ENCODE results near the gene RHOD. TPM values are rescaled to one million over a fixed set of nuclear protein-coding genes. Genes with fewer than 3 reads are reported as not detected.

RHOD gene
- total and polyA plus RNA-seq, 2 of the 8 experiments (the other 6 are each of a cell fraction or from before 2014, with no cell fraction given) = 12.1 to 17.6 TPM

GRCh38 chr11:67013511-67014045 is 43.1 kb upstream of the RHOD start:
- CTCF ChIA-PET (ENCODE audit: partially characterized antibody) = interaction anchor here (1.5 kb wide), 1 partner anchor 13 kb away, joined by 5 read pairs; no protein-coding TSS in a partner anchor

More at GRCh38 chr11:67013511-67014045, 43.1 kb upstream of the RHOD start:
- Histone ChIP-seq H3K56ac (replicated peaks; ENCODE audit: insufficient read length, low read depth, low read length) (no peak overlapping the region), H2BK5ac (ENCODE audit: low read depth, low read length) (no peak overlapping the region), H2BK15ac (ENCODE audit: low read length) (no peak overlapping the region), H3K18ac (ENCODE audit: extremely low read depth, low read length) (no peak overlapping the region), H3K23me2 (ENCODE audit: low read depth, low read length) (no peaks in the 10 kb centered on the region), H3K79me1 (ENCODE audit: low read depth, low read length) (no peaks in the 10 kb centered on the region), H3K4me2 (ENCODE audit: insufficient read depth in 1 of 2, low read depth in 2 of 2, low read length in 2 of 2) (no peak overlapping the region), H2BK120ac (replicated peaks; ENCODE audit: low read depth, low read length) (no peak overlapping the region), H3K4ac (replicated peaks; ENCODE audit: insufficient read length, low read depth, low read length) (no peak overlapping the region), H2BK20ac (ENCODE audit: low read length) (no peak overlapping the region), H3K9ac (replicated peaks in 1 of 4; ENCODE audit: extremely low read depth in 1 of 4, low read depth in 3 of 4, low read length in 3 of 4) (no peak overlapping the region), H3K14ac (ENCODE audit: insufficient read length) (no peak overlapping the region), H2AK5ac (ENCODE audit: low read depth, low read length) (no peak overlapping the region), H3K36me3 (ENCODE audit: control insufficient read depth in 2 of 4, insufficient read depth in 4 of 4, low read length in 3 of 4) (no peaks in the 10 kb centered on the region), H4K20me1 (replicated peaks in 1 of 2; ENCODE audit: control insufficient read depth in 1 of 2, insufficient read depth in 2 of 2, low read length in 2 of 2) (no peaks in the 10 kb centered on the region), H3K9me3 (ENCODE audit: insufficient read depth in 2 of 2, low read depth in 1 of 2, low read length in 1 of 2) (no peaks in the 10 kb centered on the region), H3K4me1 (replicated peaks in 1 of 4; ENCODE audit: control insufficient read depth in 3 of 4, insufficient read depth in 4 of 4, low read length in 3 of 4) (peaks cover 0 to 7% (median 3%) of the 10 kb centered on the region in 4 experiments; a peak in 4 of 7 replicates), H4K8ac (ENCODE audit: extremely low read depth, insufficient read depth, low read length) (no peak overlapping the region), H4K91ac (replicated peaks; ENCODE audit: insufficient read length, low read length) (no peak overlapping the region), H2BK12ac (ENCODE audit: low read depth, low read length) (no peak overlapping the region), H3K79me2 (ENCODE audit: control insufficient read depth in 1 of 2, insufficient read depth in 2 of 2, low read length in 2 of 2) (no peaks in the 10 kb centered on the region), H2AFZ (ENCODE audit: low read length) (no peak overlapping the region), H3K4me3 (ENCODE audit: extremely low read depth in 1 of 4, insufficient read depth in 2 of 4, low read depth in 3 of 4, low read length in 4 of 4) (no peak overlapping the region), H3K23ac (ENCODE audit: insufficient read length) (no peak overlapping the region), H3K27ac (ENCODE audit: low read depth, low read length) (no peak overlapping the region), H4K5ac (ENCODE audit: insufficient read length, low read depth, low read length) (no peak overlapping the region), H3K27me3 (replicated peaks in 1 of 4; ENCODE audit: control insufficient read depth in 3 of 4, extremely low read depth in 1 of 4, insufficient read depth in 3 of 4, low read length in 3 of 4) (no peaks in the 10 kb centered on the region)
- WGBS, 2 experiments (ENCODE audit: extremely low coverage in 1 of 2, insufficient coverage in 1 of 2, insufficient read length in 1 of 2, insufficient replicate concordance in 2 of 2, low coverage in 1 of 2, low lambda C conversion rate in 2 of 2, missing lambda C conversion rate in 1 of 2) = 94% methylated on average over 11 of the region's 11 CpGs; no CpG with 5 or more reads in 1 of the 2 experiments
- TF ChIP-seq RBBP5 (IDR thresholded peaks at IDR 0.05; ENCODE audit: borderline replicate concordance, low read depth, low read length) (no peak), SUZ12 (IDR thresholded peaks at IDR 0.05; ENCODE audit: low read length) (no peak), KDM4A (IDR thresholded peaks at IDR 0.05; ENCODE audit: low read depth, low read length, severe bottlenecking) (no peak), HDAC6 (IDR thresholded peaks at IDR 0.05; ENCODE audit: low read depth, low read length) (no peak), POU5F1 (IDR thresholded peaks at IDR 0.05; ENCODE audit: low read depth, low read length) (no peak)
- no peak for DNase-seq (ENCODE audit: low read depth in 1 of 2, low spot score in 2 of 2)
- POLR2A ChIA-PET (ENCODE audit: partially characterized antibody) = no interaction called here
- no peak for FAIRE-seq

Measured in H1 (cell line).